Measurements from ENCODE around the gene CSTPP1.

The CSTPP1 gene, protein sequence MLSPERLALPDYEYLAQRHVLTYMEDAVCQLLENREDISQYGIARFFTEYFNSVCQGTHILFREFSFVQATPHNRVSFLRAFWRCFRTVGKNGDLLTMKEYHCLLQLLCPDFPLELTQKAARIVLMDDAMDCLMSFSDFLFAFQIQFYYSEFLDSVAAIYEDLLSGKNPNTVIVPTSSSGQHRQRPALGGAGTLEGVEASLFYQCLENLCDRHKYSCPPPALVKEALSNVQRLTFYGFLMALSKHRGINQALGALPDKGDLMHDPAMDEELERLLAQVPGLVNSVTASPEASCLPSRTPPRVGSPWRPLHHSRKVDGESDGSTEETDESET

DNA sequence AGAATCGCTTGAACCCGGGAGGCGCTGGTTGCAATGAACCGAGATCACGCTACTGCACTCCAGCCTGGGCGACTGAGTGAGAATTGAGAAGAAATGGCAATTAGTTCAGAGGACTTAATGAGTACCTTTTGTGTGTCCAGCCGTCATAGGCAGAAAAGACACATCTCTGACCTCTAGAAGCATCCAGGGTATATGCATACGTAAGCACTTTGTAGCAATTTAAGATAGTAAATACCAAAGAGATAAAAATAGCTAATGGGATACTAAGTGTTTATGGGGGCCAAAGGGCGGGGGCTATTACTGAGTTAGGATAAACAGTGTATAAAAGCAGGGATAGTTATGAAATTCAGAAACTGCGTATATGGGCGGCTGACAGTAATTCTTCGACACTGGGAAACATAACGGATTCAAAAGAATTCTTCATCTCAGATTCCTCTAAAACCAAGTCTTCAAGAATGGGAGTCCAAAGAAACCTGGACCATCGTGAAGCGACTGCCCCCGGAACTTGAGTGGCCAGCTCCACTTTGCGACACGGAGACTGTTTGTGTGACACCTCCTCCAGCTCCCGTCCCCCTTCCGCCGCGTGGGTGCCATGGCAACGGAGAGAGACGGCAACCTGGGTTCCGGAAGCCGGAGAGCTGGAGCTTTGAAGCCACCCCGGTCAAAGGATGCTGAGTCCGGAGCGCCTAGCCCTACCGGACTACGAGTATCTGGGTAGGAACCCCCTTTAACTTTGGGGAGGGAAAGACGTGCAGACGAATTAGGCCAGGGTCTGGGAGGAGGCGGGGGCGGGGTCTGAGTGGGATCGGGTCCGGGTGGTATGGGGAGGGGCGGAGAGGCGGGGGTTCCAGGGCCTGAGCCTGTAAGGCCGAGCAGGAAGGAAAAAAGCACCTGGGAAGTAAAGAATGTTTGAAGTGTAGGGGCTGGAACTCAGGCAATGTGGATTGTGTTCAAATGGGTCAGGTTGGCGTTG lies at the start of gene CSTPP1:
Gene CSTPP1, plus strand, starts transcription at position 624 of the 973 bp plus-strand sequence. Its CDS starts 45 bp downstream, at position 669.
- peak; percentile 96 for DNase-seq

DNA sequence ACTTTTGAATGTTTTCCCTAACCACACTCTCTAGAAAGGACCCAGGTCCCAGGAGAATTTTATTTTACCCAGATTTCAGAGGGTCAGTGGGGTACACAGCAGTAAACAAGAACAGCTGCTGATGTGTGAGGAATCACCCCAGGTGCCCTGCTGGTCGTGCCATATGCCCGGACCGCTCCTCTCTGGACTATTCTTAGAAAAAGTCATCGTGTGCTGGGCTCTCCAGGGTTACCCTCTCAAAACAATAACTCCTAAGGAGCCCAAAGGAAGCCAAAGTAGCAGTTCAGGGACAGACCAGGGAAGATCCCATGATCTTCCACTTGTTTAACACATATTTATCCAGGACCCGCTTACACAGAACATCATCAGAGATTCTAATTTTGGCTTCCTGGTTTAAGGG lies 47.9 kb upstream of the CSTPP1 start:
- no peak for DNase-seq

DNA sequence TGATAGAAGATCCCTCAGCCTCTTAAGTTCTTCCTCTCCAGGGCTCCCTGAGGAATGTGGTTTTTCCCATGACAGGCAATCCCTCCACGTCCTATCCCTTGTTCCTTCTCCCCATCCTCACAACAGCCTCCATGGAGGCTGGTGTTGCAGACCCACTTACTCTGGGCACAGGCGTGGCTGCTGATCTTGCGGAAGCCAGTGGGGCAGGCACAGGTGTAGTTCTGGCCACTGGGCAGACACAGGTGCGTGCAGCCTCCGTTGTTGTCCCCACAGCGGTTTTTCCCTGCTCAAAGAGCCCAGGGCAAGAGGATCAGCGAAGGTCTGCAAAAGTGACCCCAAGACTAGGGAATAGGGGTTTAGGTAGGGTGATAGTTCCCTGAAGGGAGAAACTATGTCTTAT lies 47.3 kb upstream of the CSTPP1 start:
- DNase-seq: no peak

DNA sequence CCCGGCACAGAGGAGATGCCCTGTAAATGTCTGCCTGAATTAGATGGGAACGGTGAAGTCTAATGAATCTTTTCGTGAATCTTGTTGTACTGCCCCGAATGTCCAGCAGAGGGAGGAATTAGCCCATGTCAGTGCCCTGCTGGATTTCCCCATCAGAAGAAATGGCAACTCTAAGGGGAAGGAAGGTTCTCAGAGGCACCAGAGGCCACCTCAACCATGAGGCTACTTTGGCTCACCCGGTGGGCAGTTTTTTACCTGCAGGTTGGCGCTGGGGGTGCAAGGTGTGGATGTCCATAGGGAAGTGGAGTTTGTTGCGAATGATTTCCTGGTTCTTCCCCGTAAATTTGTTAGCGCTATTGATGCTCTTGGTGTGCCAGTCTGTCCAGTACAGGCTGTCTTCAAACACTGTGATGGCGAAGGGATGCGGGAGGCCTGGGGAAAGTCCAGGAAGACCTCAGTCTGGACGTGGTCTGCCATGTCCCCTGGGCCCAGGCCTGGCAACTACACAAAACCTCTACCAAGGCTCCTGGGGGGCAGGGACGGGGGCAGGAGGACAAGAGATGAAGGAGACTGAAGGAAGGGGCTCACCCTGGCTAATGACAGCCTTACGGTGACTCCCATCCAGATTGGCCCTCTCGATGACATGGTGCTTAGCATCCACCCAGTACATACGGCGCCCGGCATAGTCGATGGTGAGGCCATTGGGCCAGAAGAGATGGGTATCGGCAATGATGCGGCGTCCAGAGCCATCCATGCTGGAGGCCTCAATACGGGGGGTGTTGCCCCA lies 46.7 kb upstream of the CSTPP1 start:
- DNase-seq: peak; percentile 82

DNA sequence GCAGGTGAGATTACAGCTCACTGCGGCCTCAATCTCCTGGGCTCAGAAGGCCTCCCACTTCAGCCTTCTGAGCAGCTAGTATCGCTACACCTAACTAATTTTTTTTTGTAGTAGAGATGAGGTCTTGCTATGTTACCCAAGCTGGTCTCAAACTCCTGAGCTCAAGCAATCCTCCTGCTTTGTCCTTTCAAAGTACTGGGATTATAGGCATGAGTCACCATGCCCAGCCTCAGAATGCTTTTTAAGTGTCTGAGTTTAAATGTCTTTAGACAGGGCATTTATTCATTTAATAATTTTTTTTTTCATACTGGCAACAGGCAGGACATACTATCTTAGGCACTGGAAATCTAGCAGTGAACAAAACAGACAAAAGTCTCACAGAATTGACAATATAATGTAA lies 45.9 kb upstream of the CSTPP1 start:
- no peak for DNase-seq

DNA sequence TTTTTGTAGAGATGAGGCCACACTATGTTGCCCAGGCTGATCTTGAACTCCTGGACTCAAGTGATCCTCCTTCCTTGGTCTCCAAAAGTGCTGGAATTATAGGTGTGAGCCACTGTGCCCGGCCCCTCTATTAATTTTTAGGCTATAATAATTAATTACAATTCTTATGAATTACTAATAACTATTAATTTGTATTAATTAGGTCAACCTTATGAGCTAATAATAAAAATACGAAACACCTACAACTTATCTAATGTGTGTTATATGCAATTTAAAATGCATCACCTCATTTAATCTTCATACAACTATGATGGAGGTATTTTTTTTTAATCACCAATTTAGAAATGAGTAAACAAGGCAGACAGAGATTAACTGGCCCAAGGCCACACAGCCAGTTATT lies 44.5 kb upstream of the CSTPP1 start:
- DNase-seq: no peak

DNA sequence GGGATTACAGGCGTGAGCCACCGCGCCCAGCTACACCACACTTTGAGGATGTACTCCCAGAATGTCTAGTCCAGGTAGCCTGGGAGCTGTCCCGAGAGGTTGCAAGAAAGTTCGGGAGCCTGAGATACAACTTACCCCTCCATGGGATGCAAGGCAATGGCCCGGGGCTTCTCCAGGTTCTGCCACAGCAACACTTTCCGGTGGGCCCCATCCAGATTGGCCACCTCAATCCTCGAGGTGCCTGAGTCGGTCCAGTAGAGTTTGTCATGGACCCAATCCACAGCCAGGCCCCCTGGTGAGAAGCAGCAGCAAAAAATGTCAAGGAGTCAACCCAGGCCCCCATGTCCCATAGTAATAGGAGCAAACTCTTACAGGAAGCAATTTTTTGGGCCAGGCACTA lies 43.7 kb upstream of the CSTPP1 start:
- DNase-seq: no peak

DNA sequence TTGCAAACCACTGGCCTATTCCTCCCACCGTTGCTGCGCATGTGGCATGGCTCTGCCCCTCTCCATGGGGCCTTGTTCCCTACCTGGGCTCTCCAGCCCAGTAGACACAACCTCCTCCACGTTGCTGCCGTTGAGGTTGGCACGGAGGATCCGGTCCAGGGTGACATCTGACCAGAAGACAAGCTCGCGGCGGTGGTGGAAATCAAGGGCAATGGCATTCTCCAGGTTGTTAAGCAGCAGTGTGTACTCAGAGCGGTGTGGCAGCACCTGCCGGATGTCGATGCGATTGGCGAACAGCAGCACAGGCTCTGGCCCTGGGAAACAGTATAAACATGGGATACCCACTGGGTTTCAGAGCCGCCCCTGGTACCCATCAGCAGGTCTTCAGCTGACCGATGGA lies 42.1 kb upstream of the CSTPP1 start:
- no peak for DNase-seq

DNA sequence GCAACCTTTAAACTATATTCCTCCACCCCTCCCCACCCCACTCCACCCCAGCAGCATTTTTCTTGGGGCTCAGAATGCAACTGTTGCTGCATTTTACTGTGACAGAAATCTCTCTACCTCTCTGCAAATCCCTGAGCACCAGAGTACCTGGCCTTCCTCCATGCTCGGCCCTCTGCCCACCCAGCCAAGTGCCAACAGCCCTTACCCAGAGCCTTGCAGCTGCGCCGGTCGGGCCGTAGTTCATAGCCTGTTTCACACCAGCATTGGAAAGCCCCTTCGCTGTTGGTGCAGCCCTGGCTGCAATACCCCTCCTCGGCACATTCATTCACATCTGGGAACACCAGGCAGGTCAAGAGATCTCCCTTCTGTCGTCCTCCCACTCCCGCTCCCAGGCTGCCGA lies 41.6 kb upstream of the CSTPP1 start:
- DNase-seq: no peak

DNA sequence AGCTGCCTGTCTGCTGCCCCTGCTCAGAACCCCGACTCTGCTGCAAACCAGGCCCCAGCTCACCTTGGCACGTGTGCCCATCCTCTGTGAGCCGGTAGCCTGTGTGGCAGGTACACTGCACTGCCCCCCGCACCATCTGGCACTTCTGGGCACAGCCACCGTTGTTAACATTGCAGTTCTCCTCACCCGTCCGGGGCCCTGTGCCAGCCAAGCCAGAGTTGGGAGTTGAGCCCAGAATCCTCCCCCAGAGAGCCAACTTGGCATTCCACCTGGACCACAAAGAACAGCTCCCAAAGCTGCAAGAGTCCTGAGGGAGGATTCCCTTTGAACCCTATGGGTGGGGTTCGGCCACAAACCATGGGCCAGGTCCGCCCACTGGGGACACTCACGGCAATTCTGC lies 40.7 kb upstream of the CSTPP1 start:
- no peak for DNase-seq

DNA sequence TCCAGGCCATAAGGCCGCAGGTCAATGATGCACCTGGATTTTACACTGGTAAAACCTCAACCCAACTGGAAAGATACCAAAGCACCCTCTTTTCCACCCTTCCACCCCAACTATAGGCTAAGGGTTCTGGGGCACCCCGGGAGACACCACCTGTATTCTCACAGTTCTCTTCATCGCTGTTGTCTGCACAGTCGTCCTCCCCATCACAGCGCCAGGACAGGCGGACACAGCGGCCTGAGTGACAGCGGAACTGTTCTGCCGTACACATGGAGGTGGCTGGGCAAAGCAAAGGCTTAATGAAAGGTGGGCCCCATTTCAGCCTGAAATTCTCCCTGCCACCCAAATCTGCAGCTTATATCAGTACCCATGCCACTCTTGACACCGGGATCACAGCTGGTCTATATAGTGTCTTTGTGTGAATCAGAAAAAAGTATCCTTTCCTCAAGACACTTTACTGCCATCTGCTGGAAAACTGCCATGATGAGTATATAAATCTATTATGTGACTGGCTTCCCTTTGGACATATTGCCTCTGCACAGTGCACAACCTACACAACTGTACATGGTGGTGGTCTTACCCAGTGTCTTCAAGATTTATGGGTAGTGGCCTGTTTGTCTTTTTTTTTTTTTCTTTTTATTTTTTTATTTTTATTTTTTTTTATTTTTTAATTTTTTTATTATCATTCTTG lies 39.7 kb upstream of the CSTPP1 start:
- no peak for DNase-seq

DNA sequence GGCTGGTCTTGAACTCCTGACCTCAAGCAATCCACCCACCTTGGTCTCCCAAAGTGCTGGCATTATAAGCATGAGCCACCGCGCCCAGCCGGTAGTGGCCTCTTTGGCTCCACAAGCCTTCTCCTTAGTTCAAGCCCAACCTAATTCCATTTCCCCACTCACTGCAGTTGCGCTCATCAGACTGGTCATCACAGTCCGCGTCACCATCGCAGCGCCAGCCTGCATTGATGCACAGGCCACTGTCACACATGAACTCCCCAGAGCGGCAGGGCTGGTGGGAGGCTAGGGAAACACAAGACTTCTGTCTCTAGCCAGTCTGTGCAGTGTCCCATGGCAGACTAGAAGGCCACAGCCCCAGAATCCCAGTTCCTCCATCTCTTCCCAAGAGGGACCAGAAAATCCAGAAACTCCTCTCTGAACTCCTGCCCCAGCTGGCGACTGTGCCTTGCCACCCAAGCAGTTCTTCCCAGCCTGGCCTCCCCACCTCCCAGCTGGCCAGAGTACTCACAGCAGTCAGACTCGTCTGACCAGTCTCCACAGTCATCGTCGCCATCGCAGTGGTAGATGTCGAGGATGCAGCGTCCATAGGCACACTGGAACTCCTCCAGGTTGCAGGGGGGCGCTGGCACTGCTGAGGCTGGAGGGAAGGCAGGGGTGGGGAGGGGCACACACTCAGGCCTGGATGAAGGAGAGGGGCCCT lies 38.0 kb upstream of the CSTPP1 start:
- no peak for DNase-seq

DNA sequence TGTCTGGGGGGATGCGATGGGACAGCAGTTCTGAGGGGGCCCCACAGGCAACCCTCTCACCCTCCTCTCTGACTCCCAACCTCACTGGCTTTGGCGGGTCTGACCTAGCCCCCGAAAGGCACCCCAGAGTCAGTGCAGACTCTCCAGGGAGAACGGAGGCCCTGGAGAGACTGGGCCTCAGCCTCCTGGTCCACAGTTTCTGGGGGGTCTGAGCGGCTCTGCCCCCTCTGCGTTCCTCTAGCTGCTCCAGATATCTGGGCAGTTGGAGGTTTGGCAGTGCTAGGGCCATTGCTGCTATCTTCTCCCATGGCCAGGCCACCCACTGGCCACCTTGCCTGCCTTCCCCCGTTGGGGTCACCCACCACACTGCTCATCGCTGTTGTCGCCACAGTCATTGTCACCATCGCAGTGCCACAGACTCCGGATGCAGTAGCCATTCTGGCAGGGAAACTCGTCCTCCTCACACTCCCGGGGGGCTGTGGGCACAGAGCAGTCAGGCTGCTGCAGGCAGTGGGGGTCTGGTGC lies 37.0 kb upstream of the CSTPP1 start:
- no peak for DNase-seq

DNA sequence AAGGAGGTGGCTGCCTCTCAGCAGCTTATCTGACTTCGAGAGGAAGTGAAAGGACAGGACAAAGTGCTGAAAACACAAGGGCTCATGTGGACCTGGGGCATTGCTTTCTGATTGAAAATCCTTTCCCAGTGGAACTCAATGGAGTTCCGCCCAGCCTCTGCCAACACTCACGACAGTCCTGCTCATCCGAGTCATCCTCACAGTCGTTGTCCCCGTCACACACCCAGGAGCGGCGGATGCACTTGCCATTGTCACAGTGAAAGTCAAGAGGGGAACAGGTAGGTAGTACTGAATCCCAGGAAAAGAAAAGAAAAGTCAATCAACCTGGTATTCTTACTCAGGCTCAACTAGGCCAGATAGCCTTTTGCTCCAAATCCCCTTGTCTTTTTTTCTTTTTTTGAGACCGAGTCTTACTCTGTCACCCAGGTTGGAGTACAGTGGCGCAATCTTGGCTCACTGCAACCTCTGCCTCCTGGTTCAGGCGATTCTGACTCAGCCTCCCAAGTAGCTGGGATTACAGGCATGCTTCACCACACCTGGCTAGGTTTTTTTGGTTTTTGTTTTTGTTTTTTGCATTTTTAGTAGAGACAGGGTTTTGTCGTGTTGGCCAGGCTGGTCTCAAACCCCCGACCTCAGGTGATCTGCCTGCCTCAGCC lies 36.3 kb upstream of the CSTPP1 start:
- DNase-seq: no peak

DNA sequence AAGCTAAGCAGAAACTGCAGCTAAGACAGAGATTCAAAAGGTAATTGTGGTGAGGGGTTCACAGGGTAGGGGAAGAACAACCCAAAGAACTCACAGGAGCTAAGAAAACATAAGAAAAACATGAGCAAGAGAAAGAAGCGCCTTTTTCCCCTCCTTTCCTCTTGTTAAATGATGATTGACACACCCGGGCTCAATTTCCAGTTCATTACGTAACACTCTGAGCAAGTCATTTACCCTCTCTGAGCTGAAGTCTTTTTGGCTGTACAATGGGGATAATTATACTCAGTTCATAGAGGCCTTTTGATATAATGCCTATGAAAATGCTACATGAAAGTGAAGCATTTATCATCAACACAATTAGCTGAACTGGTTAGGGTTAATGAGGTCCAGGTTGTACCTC lies 35.4 kb upstream of the CSTPP1 start:
- no peak for DNase-seq

DNA sequence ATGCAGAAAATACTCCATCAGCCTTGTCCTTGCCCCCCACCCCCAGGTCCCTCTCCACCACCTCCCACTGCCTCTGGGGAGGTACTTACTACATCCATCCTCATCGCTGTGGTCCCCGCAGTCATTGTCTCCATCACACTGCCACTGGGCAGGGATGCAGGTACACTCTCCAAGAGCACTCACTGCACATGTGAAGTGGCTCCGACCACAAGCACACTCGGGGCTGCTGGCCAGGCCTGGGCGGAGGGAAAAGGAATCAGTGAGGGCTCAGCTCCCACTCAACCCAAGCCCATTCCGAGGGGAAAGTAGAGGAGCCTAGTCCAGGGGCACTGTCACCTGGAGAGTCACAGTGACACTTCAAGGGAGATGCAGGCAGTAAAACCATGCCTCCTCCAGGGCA lies 33.9 kb upstream of the CSTPP1 start:
- no peak for DNase-seq

DNA sequence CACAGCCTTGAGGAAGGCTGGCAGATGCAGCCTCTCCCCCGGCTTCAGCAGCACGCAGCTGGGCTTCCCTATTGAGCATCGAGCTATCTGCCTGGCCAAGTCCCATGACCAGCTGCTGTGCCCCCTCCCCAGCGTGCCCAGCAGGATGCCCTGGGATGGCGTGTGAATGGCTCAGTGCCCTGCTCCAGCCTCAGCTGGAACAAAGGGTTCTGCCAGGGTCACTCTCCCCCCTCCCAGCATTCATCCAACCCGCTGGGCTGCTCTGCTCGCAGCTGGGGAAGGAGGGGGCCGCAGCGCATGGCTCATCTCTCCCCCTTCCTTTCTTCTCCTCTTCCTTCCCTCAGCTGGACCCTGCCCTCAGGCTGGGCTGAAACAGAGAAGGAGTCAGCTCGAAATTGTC lies 32.7 kb upstream of the CSTPP1 start:
- DNase-seq: no peak

DNA sequence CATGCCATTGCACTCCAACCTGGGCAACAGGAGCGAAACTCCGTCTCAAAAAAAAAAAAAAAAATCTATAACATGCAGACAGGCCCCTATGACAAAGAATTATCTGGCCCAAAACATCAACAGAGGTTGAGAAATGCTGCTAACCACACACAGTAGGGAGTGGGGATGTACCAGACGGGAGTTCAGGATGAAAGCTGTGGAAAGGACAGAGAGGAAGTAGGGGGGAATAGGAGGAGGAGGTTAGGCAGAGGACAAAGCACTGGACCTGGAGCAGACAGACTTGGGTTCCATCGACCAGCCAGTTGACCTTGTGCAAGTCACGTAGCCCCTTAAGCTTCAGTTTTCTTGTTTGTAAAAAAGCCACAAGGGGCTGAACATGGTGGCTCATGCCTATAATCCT lies 30.8 kb upstream of the CSTPP1 start:
- no peak for DNase-seq

DNA sequence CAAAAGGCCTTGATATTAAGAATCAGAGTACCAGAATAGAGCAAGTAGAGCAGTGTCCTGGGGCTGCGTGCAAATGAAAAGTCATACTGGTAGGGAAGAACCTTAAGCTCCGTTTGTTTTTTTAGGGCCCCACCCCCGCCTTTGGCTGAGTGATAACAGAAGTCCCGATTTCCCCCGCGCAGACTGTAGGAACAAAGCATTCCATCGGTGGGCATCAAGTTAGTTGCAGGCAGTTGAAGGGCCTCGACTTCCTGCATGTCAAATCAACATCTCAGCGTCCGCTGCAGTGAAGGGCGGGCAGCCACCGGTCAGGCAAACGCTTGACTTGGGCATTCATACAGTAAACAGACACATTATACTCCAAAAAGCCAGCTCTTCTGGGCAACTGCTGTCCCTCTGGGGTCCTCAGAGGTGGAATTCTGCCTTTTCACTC lies 29.9 kb upstream of the CSTPP1 start:
- peak; percentile 12 for DNase-seq

DNA sequence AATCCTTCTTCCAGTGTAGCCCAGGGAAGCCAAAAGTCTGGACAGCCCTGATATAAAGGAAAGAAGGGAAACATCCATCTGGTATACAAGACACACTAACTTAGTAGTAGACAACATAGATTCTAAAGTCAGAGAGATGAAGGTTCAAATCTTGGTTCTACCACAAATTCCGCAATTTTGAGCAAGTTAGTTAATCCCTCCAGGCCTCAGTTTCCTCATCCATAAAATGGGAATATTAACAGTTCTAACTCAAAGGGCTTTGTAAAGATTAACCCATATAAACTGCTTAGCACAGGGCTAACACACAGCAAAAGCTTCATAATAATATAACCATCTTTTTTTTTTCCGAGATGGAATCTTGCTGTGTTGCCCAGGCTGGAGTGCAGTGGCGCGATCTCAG lies 29.0 kb upstream of the CSTPP1 start:
- no peak for DNase-seq

DNA sequence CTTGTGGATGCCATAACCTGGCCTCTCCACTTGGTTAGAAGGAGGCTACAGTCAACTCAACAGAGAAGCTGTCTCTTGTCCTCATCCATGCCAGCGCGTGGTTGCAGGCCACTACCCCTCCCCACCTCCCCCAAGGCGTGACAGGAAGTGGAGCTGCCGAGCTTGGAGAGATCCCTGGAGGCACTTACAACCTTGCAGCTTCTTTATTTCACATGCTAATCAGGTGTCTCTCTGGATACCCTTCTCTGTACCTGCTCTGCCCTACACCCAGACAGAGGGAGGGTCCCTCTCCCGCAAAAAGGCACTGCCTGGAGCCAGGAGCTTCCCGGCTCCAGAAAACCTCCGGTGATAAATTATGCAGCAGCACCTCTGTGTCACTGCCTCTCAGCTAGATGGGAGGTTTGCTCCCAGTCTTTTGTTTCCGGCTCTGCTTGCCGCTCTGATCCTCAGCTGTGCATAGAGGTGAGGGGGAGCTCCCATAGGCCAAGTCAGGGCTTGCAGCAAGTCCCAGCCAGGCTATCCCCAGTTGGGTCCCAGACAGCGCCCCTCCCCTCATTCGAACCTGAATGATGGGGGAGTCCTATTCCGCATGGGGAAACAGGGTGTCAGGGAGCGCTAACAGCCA lies 23.9 kb upstream of the CSTPP1 start:
- no peak for DNase-seq
